K562 (cell line): ENCODE results near the gene WASHC2A. TPM values are rescaled to one million over a fixed set of nuclear protein-coding genes. Genes with fewer than 3 reads are reported as not detected.
"Not testable (repeated sequence)": the region's sequence is repeated elsewhere in the genome, so short reads cannot be mapped to it uniquely, and the experiment has no call there.

ENCODE experiments used
- ATAC-seq: fragments of 200-7000 bp; cut with Tn5 transposase; 3 replicates; pipeline ENCODE4 v1.9.1; 2020; ENCODE audit warnings: moderate library complexity
- BruUV-seq: library from RNA; stranded (reverse); fragments of 400-500 nt; replicated peaks from 2 replicates; lab custom pipeline; 2021; lab: Mats Ljungman, UMichigan
- CTCF ChIA-PET: fragments of 300-600 bp; formaldehyde crosslinking; extraction: SDS; loops from one replicate; lab custom pipeline; 2021; ENCODE audit warnings: low intra/inter-chr PET ratio; lab: Yijun Ruan, JAX
- POLR2A ChIA-PET: fragments of 300-600, 350-650 bp; sonication (Branson Sonifier 250); formaldehyde crosslinking; extraction: SDS; loops from one replicate; lab custom pipeline; 2021; ENCODE audit warnings: antibody characterized with exemption, inconsistent platforms; lab: Yijun Ruan, JAX
- DNase-seq, 4 experiments: peaks; one replicate each; pipeline versions ENCODE4 v3.0.0 to v3.0.0-alpha.2; 2011 to 2018; ENCODE audit warnings: low spot score in 3 of 4, mixed read lengths in 3 of 4; ENCODE audit errors: extremely low read depth in 1 of 4
- FAIRE-seq: peaks from 2 replicates; lab custom pipeline; 2011; peaks lifted over from hg19 to GRCh38; lab: Jason Lieb, UNC
- H2AFZ ChIP-seq: 2 replicates; pipeline ENCODE4 v1.6.0; 2011; ENCODE audit warnings: low read depth, low read length, control low read depth, inconsistent platforms
- H3K27ac ChIP-seq: fragments of 200-600 bp; 3 replicates; pipeline ENCODE4 v1.8.0; 2011; ENCODE audit warnings: low read depth, mild to moderate bottlenecking, control low read depth, inconsistent platforms, low read length, moderate library complexity, mixed read lengths; ENCODE audit errors: extremely low read depth
- H3K27me3 ChIP-seq, 2 experiments: fragments of 300-600 bp in 1 of 2; 2 replicates in 1 of 2; 3 replicates in 1 of 2; pipeline versions ENCODE4 v1.6.0 to v1.8.0; 2011; ENCODE audit warnings: inconsistent platforms in 2 of 2, low read length in 2 of 2, mild to moderate bottlenecking in 1 of 2, mixed read lengths in 1 of 2, moderate library complexity in 1 of 2; ENCODE audit not compliant: control insufficient read depth in 2 of 2, insufficient read depth in 2 of 2
- H3K36me3 ChIP-seq: fragments of 300-600 bp; 3 replicates; pipeline ENCODE4 v1.8.0; 2011; ENCODE audit warnings: mild to moderate bottlenecking, low read length, inconsistent platforms; ENCODE audit not compliant: control insufficient read depth, insufficient read depth
- H3K4me1 ChIP-seq, 2 experiments: fragments of 200-600 bp in 1 of 2; replicated peaks in 1 of 2; 2 replicates in 1 of 2; 3 replicates in 1 of 2; pipeline versions ENCODE4 v1.5.1 to v1.8.0; 2011; ENCODE audit warnings: inconsistent platforms in 2 of 2, low read length in 2 of 2, mild to moderate bottlenecking in 1 of 2, mixed read lengths in 1 of 2, moderate library complexity in 1 of 2; ENCODE audit not compliant: control insufficient read depth in 2 of 2, insufficient read depth in 2 of 2
- H3K4me2 ChIP-seq: 2 replicates; pipeline ENCODE4 v1.6.1; 2011; ENCODE audit warnings: low read length, control low read depth, inconsistent platforms, mixed read lengths; ENCODE audit not compliant: insufficient read depth
- H3K4me3 ChIP-seq: fragments of 200-600 bp; sonication (generic), shearing (Covaris generic); 2 replicates; pipeline ENCODE4 v1.5.1; 2016; ENCODE audit warnings: control low read depth, inconsistent platforms
- H3K79me2 ChIP-seq: fragments of 200-600 bp; 3 replicates; pipeline ENCODE4 v1.8.0; 2011; ENCODE audit warnings: low read length, inconsistent platforms; ENCODE audit not compliant: control insufficient read depth, insufficient read depth
- H3K9ac ChIP-seq, 2 experiments: 2 replicates each; pipeline versions ENCODE4 v1.6.0 to v1.6.1; 2011; ENCODE audit warnings: low read depth in 2 of 2, low read length in 2 of 2, control low read depth in 1 of 2, inconsistent platforms in 1 of 2, mild to moderate bottlenecking in 1 of 2, mixed read lengths in 1 of 2; ENCODE audit not compliant: insufficient read depth in 1 of 2
- H3K9me1 ChIP-seq: one replicate; pipeline ENCODE4 v1.6.0; 2011; ENCODE audit warnings: inconsistent platforms, mild to moderate bottlenecking, low read length, moderate library complexity; ENCODE audit not compliant: control insufficient read depth, insufficient read depth
- H3K9me3 ChIP-seq: replicated peaks from 2 replicates; pipeline ENCODE4 v1.5.1; 2011; ENCODE audit warnings: low read depth, low read length, inconsistent platforms; ENCODE audit not compliant: control insufficient read depth, insufficient read depth
- H4K20me1 ChIP-seq: replicated peaks from 2 replicates; pipeline ENCODE4 v1.6.1; 2011; ENCODE audit warnings: low read length, inconsistent platforms, mixed read lengths; ENCODE audit not compliant: control insufficient read depth, insufficient read depth
- TRIM24 ChIP-seq, 2 experiments: fragments of 450-650 bp; IDR thresholded peaks; 2 replicates each; pipeline ENCODE4 v1.6.1; 2016
- WGBS: fragments of 100-300 bp; shearing (Covaris generic); methylation state at CpG from one replicate; pipeline ENCODE4 v1.1.6; 2016; ENCODE audit warnings: low coverage, mixed read lengths; ENCODE audit not compliant: insufficient coverage; ENCODE audit errors: missing lambda C conversion rate; 5-methylcytosine and 5-hydroxymethylcytosine counted together
- in situ Hi-C: fragments of 300-500 bp; cut with MboI; formaldehyde crosslinking; loops from 4 replicates; pipeline ENCODE4 v1.15.0; 2018; ENCODE audit warnings: inconsistent platforms, mixed read lengths
- intact Hi-C: fragments of 100-400 bp; cut with micrococcal nuclease; formaldehyde crosslinking; loops from 2 replicates; pipeline ENCODE4 v1.14.2; 2022
- polyA plus RNA-seq, 8 experiments: library from polyadenylated mRNA; depleted of rRNA in 4 of 8; stranded (reverse) in 5 of 8; unstranded in 3 of 8; fragments of >200 nt; fragmentation: Nextera tagmentation in 2 of 8; fragmentation: Illumina TruSeq in 1 of 8; extraction: Ambion mirVana in 2 of 8; extraction: Trizol in 1 of 8; gene quantifications; 2 replicates each; pipeline versions ENCODE4 v1.2.1 to v1.2.3, GENCODE V29; 2011 to 2014; ENCODE audit warnings: inconsistent platforms in 1 of 8, missing spikeins in 1 of 8
- total RNA-seq, 7 experiments: library from RNA; depleted of rRNA in 6 of 7; stranded (reverse); fragments of >200 nt in 6 of 7; fragmentation: Illumina TruSeq in 2 of 7; extraction: Trizol in 2 of 7; gene quantifications; 2 replicates each; pipeline versions ENCODE4 v1.2.1 to v1.2.3, GENCODE V29; 2011 to 2021; ENCODE audit warnings: low replicate concordance in 1 of 7

The WASHC2A gene
- total and polyA plus RNA-seq, 9 of the 15 experiments (the other 6 are each of a cell fraction or from before 2014, with no cell fraction given) = 4.7 to 42.2 (median 28.7) TPM

DNA sequence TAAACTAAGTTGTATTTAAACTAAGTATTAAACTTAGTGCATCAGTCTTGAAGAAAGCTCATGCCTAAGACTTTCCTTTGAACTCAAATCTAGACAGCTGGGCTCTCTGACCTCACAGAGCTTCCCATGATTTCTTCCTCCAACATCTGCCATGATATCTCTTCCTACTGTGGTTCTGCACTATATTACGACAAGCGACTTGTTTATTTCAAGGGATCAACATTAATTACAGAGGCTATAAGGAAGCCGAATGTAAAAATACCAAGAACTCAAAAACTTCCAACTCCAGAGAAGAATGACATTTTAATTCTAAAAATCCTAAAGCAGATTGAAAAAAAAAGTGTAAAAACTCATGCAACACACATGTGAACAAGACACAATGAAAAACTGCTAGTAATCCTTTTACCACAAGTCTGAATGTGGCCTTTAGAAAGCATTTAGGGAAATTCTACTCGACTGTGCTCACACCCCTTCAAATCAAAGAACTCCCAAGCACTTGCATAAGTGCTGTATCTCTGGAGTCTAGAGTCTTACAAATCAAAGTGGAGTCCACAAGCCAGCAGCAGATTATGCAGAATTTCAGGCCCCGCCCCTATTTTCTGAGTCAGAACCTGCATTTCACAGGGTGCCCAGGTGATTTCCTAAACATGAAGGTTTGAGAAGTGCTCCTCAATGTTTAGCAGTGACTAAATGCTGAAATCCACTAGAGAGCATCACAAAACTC, 22.7 kb upstream of the WASHC2A start:
- FAIRE-seq (no peak), ATAC-seq (no peak), DNase-seq (no peak)
- no peaks in the 10 kb centered on the region for H3K36me3 ChIP-seq
- ChIA-PET CTCF (no interaction called here), POLR2A (interaction anchor here (0.6 to 1.1 kb wide), 4 partner anchors 14 to 1147 kb away, joined by 3 to 4 read pairs (median 3); no protein-coding TSS in a partner anchor)
- WGBS = 3% methylated on average over 5 of the region's 5 CpGs
- H3K9me1 ChIP-seq = no peaks in the 10 kb centered on the region
- no peaks in the 10 kb centered on the region; a peak in 1 of 5 replicates for H3K4me1 ChIP-seq
- H3K27me3 ChIP-seq = peaks cover 7 to 8% of the 10 kb centered on the region in 2 experiments; a peak in 4 of 5 replicates
- no peaks in the 10 kb centered on the region for H4K20me1 ChIP-seq
- H3K9me3 ChIP-seq = no peaks in the 10 kb centered on the region
- intact Hi-C loops = no loop called here
- no TSS peak for BruUV-seq
- no peak overlapping the region for H3K4me3 ChIP-seq
- in situ Hi-C loops = no loop called here
- no peak overlapping the region for H3K4me2 ChIP-seq
- H3K27ac ChIP-seq = no peak overlapping the region
- no peak overlapping the region for H3K9ac ChIP-seq
- H2AFZ ChIP-seq = no peak overlapping the region
- no peaks in the 10 kb centered on the region for H3K79me2 ChIP-seq
- TF ChIP-seq TRIM24 (IDR thresholded peaks at IDR 0.05) = no peak
- TF ChIP-seq, all 486 proteins: peak for 0

DNA sequence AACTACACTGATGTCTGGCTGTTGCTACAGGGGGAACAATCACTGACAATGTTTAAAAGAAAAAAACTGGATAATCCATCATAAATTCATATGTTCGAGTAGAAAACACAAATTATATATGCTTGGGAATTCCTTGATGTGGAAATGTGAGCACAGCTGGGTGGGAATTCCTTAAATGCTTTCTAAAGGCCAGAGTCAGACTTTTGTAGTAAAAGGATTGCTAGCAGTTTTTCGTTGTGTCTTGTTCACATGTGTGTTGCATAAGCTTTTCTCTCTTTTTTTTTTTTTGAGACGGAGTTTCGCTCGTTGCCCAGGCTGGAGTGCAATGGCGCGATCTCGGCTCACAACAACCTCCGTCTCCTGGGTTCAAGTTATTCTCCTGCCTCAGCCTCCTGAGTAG, 21.3 kb upstream of the WASHC2A start:
- ATAC-seq, H3K4me3 ChIP-seq, H3K79me2 ChIP-seq, H3K4me1 ChIP-seq, H3K36me3 ChIP-seq, H2AFZ ChIP-seq, H3K9me3 ChIP-seq, FAIRE-seq, BruUV-seq, H3K4me2 ChIP-seq, H3K9ac ChIP-seq, in situ Hi-C loops, POLR2A ChIA-PET, H3K9me1 ChIP-seq, DNase-seq, H3K27me3 ChIP-seq, intact Hi-C loops, CTCF ChIA-PET, H4K20me1 ChIP-seq, H3K27ac ChIP-seq: not testable (repeated sequence)
- WGBS = 16% methylated on average over 9 of the region's 9 CpGs

DNA sequence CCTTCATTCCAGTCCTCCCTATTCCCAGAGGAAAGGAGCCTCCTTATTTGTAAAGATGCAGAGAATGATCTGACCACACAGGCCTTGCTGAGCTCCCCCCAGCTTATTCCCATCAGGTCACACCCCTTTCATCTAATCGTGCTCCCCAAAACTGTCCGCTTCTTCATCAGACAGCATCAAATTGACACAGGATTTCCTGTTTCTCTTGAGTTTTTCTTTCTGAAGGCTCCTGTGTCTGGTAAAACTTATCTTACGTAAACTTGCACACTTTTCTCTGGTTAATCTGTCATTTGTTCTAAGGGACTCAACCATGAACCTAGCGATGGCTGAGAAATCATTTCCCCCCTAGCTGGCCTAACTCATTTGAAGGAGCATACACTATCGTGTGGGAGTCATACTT, 20.2 kb upstream of the WASHC2A start:
- H3K9me1 ChIP-seq, H3K9me3 ChIP-seq, ATAC-seq, H4K20me1 ChIP-seq, H3K4me1 ChIP-seq, H3K27ac ChIP-seq, FAIRE-seq, POLR2A ChIA-PET, H3K79me2 ChIP-seq, H3K27me3 ChIP-seq, in situ Hi-C loops, H3K36me3 ChIP-seq, intact Hi-C loops, H2AFZ ChIP-seq, BruUV-seq, CTCF ChIA-PET, H3K4me2 ChIP-seq, H3K4me3 ChIP-seq, DNase-seq, H3K9ac ChIP-seq: not testable (repeated sequence)
- 6% methylated on average over 4 of the region's 5 CpGs for WGBS
